ENCODE results near the gene TMOD1. TPM values are rescaled to one million over a fixed set of nuclear protein-coding genes. Genes with fewer than 3 reads are reported as not detected.
"Not testable (repeated sequence)": the region's sequence is repeated elsewhere in the genome, so short reads cannot be mapped to it uniquely, and the experiment has no call there.

TMOD1 gene
- total RNA-seq, 1 donor from 2014 or later, result 0.49 TPM

GRCh38 chr9:97571664-97572063 is 70.2 kb downstream of the TMOD1 start:
- Mint-ChIP-seq H3K4me1 (no peaks in the 10 kb centered on the region), H3K27ac (no peak overlapping the region), H3K27me3 (ENCODE audit: low read depth) (peaks cover 12% of the 10 kb centered on the region), H3K36me3 (no peaks in the 10 kb centered on the region), H3K9me3 (no peaks in the 10 kb centered on the region), H3K4me3 (no peak overlapping the region)
- TF ChIP-seq, protein P1, sequence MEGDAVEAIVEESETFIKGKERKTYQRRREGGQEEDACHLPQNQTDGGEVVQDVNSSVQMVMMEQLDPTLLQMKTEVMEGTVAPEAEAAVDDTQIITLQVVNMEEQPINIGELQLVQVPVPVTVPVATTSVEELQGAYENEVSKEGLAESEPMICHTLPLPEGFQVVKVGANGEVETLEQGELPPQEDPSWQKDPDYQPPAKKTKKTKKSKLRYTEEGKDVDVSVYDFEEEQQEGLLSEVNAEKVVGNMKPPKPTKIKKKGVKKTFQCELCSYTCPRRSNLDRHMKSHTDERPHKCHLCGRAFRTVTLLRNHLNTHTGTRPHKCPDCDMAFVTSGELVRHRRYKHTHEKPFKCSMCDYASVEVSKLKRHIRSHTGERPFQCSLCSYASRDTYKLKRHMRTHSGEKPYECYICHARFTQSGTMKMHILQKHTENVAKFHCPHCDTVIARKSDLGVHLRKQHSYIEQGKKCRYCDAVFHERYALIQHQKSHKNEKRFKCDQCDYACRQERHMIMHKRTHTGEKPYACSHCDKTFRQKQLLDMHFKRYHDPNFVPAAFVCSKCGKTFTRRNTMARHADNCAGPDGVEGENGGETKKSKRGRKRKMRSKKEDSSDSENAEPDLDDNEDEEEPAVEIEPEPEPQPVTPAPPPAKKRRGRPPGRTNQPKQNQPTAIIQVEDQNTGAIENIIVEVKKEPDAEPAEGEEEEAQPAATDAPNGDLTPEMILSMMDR (IDR thresholded peaks at IDR 0.05; ENCODE audit: unreplicated experiment), result no peak
- no peak for DNase-seq (ENCODE audit: low spot score in 2 of 2, unreplicated experiment in 2 of 2)

DNA sequence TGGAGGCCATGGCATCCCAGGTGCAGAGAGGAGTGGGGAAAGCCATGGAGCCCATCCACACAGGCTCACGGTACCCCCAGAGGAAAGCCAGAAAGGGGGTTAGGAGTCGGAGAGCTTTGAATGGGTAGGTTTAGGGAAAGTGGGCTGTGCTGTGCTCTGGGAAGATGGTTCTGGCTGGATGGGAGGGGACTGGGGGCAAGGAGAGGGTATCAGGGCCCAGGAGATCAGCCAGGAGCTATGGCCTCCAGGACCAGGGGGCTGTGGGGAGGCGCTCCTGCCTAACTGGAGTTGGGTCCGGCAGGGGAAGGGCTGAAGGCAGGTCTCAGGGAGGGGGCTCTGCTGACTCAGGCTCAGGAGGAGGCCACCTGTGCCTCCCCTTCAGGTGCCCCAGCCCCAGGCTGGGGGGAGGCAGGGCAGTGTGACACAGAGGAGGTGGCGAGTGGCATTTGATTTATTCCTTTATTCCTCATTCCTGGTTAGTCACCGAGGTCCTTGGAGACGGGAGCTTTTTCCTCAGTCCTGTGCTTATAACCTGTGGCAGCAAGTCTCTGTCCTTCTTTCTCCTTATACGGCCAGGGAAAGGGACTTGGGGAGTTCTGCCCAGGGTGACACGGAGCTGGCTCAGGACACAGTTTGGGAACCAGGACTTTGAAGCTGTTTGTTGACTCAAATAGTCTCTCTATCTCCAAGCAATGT is 70.9 kb downstream of the TMOD1 start:
- Mint-ChIP-seq H3K4me1 (no peaks in the 10 kb centered on the region), H3K9me3 (no peaks in the 10 kb centered on the region), H3K36me3 (no peaks in the 10 kb centered on the region), H3K4me3 (no peak overlapping the region), H3K27me3 (ENCODE audit: low read depth) (peaks cover 15% of the 10 kb centered on the region), H3K27ac (no peak overlapping the region)
- no peak for DNase-seq (ENCODE audit: low spot score in 2 of 2, unreplicated experiment in 2 of 2)
- TF ChIP-seq, protein P1 (IDR thresholded peaks at IDR 0.05; ENCODE audit: unreplicated experiment), result no peak

DNA sequence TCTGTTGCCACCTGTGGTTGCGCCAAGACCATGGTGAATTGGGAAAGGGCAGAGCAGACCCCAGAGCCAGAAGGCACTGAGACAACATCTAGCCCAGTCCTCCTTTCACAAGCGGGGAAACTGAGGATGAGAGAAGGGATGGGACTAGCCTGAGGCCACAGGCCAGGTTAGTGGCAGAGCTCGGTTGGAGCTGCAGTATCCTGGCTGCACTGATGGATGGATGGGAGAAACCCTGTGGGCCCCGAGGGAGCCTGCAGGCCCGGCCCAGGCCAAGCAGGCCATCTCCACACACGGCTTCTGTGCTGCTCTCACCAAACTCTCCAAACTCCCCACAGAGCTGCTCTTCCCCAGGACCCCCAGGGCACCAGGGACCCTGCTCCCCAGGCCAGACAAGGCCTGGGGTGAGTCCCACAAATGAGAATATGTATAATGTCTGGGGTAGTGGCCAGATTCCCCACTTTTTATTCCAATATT is 71.5 kb downstream of the TMOD1 start:
- H3K4me1 Mint-ChIP-seq, result no peaks in the 10 kb centered on the region
- H3K36me3 Mint-ChIP-seq, result no peaks in the 10 kb centered on the region
- H3K27me3 Mint-ChIP-seq (ENCODE audit: low read depth), result peaks cover 15% of the 10 kb centered on the region
- no peak overlapping the region for H3K4me3 Mint-ChIP-seq
- DNase-seq (ENCODE audit: low spot score in 2 of 2, unreplicated experiment in 2 of 2), result no peak
- H3K27ac Mint-ChIP-seq, result no peak overlapping the region
- TF ChIP-seq, protein P1 (IDR thresholded peaks at IDR 0.05; ENCODE audit: unreplicated experiment), result no peak
- no peaks in the 10 kb centered on the region for H3K9me3 Mint-ChIP-seq

- Mint-ChIP-seq H3K27ac (no peak overlapping the region), H3K27me3 (ENCODE audit: low read depth) (peaks cover 16% of the 10 kb centered on the region), H3K4me3 (no peak overlapping the region), H3K36me3 (no peaks in the 10 kb centered on the region), H3K4me1 (no peaks in the 10 kb centered on the region), H3K9me3 (no peaks in the 10 kb centered on the region)
- TF ChIP-seq, protein P1 (IDR thresholded peaks at IDR 0.05; ENCODE audit: unreplicated experiment), result no peak
- no peak for DNase-seq (ENCODE audit: low spot score in 2 of 2, unreplicated experiment in 2 of 2)
These were observed 72.1 kb downstream of the TMOD1 start for GRCh38 chr9:97573482-97574073.

DNA sequence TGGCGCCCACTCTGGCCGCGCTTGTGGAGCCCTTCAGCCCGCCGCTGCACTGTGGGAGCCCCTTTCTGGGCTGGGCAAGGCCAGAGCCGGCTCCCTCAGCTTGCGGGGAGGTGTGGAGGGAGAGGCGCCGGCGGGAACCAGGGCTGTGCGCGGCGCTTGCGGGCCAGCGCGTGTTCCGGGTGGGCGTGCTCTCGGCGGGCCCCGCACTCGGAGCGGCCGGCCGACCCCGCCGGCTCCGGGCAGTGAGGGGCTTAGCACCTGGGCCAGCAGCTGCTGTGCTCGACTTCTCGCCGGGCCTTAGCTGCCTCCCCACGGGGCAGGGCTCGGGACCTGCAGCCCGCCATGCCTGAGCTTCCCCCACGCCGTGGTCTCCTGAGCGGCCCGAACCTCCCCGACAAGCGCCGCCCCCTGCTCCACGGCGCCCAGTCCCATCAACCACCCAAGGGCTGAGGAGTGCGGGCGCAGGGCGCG is 72.7 kb downstream of the TMOD1 start:
- not testable (repeated sequence) for H3K36me3 Mint-ChIP-seq; H3K27ac Mint-ChIP-seq; H3K9me3 Mint-ChIP-seq; DNase-seq (ENCODE audit: low spot score in 2 of 2, unreplicated experiment in 2 of 2); H3K4me1 Mint-ChIP-seq; H3K4me3 Mint-ChIP-seq
- H3K27me3 Mint-ChIP-seq (ENCODE audit: low read depth), result peaks cover 15% of the 10 kb centered on the region

DNA sequence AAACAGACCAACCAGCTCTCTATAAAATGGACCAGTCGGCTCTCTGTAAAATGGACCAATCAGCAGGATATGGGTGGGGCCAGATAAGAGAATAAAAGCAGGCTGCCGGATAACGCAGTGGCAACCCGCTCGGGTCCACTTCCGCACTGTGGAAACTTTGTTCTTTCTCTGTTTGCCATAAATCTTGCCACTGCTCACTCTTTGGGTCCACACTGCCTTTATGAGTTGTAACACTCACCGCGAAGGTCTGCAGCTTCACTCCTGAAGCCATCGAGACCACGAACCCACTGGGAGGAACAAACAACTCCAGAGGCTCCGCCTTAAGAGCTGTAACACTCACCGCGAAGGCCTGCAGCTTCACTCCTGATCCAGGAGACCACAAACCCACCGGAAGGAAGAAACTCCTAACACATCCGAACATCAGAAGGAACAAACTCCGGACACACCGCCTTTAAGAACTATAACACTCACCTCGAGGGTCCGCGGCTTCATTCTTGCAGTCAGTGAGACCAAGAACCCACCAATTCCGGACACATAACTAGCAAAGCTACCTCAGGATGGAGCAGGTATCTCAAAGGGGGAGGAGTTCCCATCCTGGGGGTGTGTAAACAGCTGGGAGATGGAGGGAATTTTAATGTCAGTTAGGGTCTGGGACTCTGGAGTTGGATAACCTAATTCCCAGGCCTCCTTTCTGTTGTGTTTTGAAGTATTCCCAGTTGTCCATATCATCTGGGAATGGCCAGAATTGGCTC is 73.6 kb downstream of the TMOD1 start:
- H3K9me3 Mint-ChIP-seq; H3K27ac Mint-ChIP-seq; H3K36me3 Mint-ChIP-seq; H3K4me3 Mint-ChIP-seq; DNase-seq (ENCODE audit: low spot score in 2 of 2, unreplicated experiment in 2 of 2); H3K4me1 Mint-ChIP-seq: not testable (repeated sequence)
- peaks cover 15% of the 10 kb centered on the region for H3K27me3 Mint-ChIP-seq (ENCODE audit: low read depth)
